HepG2 (cell line): ENCODE results near the gene COL9A3. TPM values are rescaled to one million over a fixed set of nuclear protein-coding genes. Genes with fewer than 3 reads are reported as not detected.
A peak's percentile ranks its signal among the peaks of the same experiment; 100 is the strongest.

Experiments used
- ELF1 ChIP-seq: sonication (generic); formaldehyde crosslinking; IDR thresholded peaks from 2 replicates; pipeline ENCODE4 v1.4.0; 2020; ENCODE audit warnings: missing genetic modification reagents
- PHF21A ChIP-seq: sonication (generic); formaldehyde crosslinking; IDR thresholded peaks from 2 replicates; pipeline ENCODE4 v1.5.0; 2020; ENCODE audit warnings: mild to moderate bottlenecking, missing genetic modification reagents
- RAD21 ChIP-seq: fragments of 450-650 bp; formaldehyde crosslinking; IDR thresholded peaks from 2 replicates; pipeline ENCODE4 v1.5.0; 2020; ENCODE audit warnings: mild to moderate bottlenecking
- TEAD3 ChIP-seq: optimal IDR thresholded peaks from 2 replicates; pipeline ENCODE3; 2016; ENCODE audit warnings: borderline replicate concordance
- ZNF180 ChIP-seq: sonication (generic); formaldehyde crosslinking; IDR thresholded peaks from 2 replicates; pipeline ENCODE4 v1.4.0; 2020; ENCODE audit warnings: low read depth, missing genetic modification reagents, borderline replicate concordance
- ZNF205 ChIP-seq: IDR thresholded peaks from 2 replicates; pipeline ENCODE4 v1.6.1; 2018; ENCODE audit warnings: missing biosample characterization, missing genetic modification reagents
- ZNF275 ChIP-seq: sonication (generic); formaldehyde crosslinking; IDR thresholded peaks from 2 replicates; pipeline ENCODE4 v1.8.0; 2022; ENCODE audit warnings: missing genetic modification reagents, mild to moderate bottlenecking, inconsistent platforms, borderline replicate concordance
- ZNF407 ChIP-seq: sonication (generic); formaldehyde crosslinking; IDR thresholded peaks from one replicate; pipeline ENCODE4 v1.5.1; 2020; ENCODE audit warnings: mild to moderate bottlenecking, missing genetic modification reagents; ENCODE audit errors: not compliant biosample characterization
- ZNF513 ChIP-seq: sonication (generic); formaldehyde crosslinking; conservative IDR thresholded peaks from 2 replicates; pipeline ENCODE4 v1.5.0; 2020; ENCODE audit warnings: missing genetic modification reagents
- ZNF552 ChIP-seq: sonication (generic); formaldehyde crosslinking; IDR thresholded peaks from 2 replicates; pipeline ENCODE4 v1.9.0; 2022; ENCODE audit warnings: missing genetic modification reagents, mild to moderate bottlenecking, borderline replicate concordance
- ZNF576 ChIP-seq: sonication (generic); formaldehyde crosslinking; IDR thresholded peaks from 2 replicates; pipeline ENCODE4 v1.4.0; 2020; ENCODE audit warnings: mild to moderate bottlenecking, missing genetic modification reagents
- ZNF607 ChIP-seq: sonication (generic); formaldehyde crosslinking; IDR thresholded peaks from 2 replicates; pipeline ENCODE4 v1.5.1; 2020; ENCODE audit warnings: missing genetic modification reagents, mild to moderate bottlenecking, borderline replicate concordance
- ZNF616 ChIP-seq: sonication (generic); formaldehyde crosslinking; IDR thresholded peaks from 2 replicates; pipeline ENCODE4 v1.5.0; 2020; ENCODE audit warnings: low read depth, mild to moderate bottlenecking, missing genetic modification reagents
- ZNF773 ChIP-seq: sonication (generic); formaldehyde crosslinking; IDR thresholded peaks from 2 replicates; pipeline ENCODE4 v1.4.0; 2020; ENCODE audit warnings: missing genetic modification reagents, borderline replicate concordance
- ZNF775 ChIP-seq: sonication (generic); formaldehyde crosslinking; IDR thresholded peaks from 2 replicates; pipeline ENCODE4 v1.4.0; 2020; ENCODE audit warnings: missing genetic modification reagents, mild to moderate bottlenecking, moderate library complexity, borderline replicate concordance
- polyA plus RNA-seq, 8 experiments: library from polyadenylated mRNA; depleted of rRNA in 3 of 8; stranded (reverse) in 7 of 8; unstranded in 1 of 8; fragments of >200 nt; fragmentation: Illumina TruSeq in 4 of 8; extraction: Trizol in 4 of 8; gene quantifications; 2 replicates each; pipeline versions ENCODE4 v1.2.1 to v1.2.3, GENCODE V29; 2011 to 2016; ENCODE audit warnings: low read depth in 4 of 8, missing spikeins in 1 of 8, mixed read lengths in 1 of 8; ENCODE audit not compliant: insufficient read depth in 1 of 8
- total RNA-seq, 5 experiments: library from RNA; depleted of rRNA; stranded (reverse); fragments of >200 nt; fragmentation: Illumina TruSeq; extraction: Trizol; gene quantifications; 2 replicates each; pipeline ENCODE4 v1.2.3, GENCODE V29; 2016; ENCODE audit warnings: low read depth in 1 of 5

COL9A3 gene
- total and polyA plus RNA-seq, 2 of the 13 experiments (the other 11 are each of a cell fraction or from before 2014, with no cell fraction given) = 155 to 204 TPM

GRCh38 chr20:62795023-62795761 lies 21.7 kb upstream of the COL9A3 start (continued):
- peak; percentile 78 for TF ChIP-seq ZNF407 (CRISPR knock-in tag)
- peak; percentile 65 for TF ChIP-seq PHF21A
- TF ChIP-seq ZNF513 (CRISPR knock-in tag) = peak; percentile 35; the same call in 1 of the 2 replicates
- no peak; the same call in 1 of the 2 replicates for TF ChIP-seq ZNF552 (CRISPR knock-in tag)
- peak; percentile 89 for TF ChIP-seq ZNF180 (CRISPR knock-in tag)
- peak; percentile 42; the same call in 1 of the 2 replicates for TF ChIP-seq ZNF275 (CRISPR knock-in tag)
- peak; percentile 62; the same call in 1 of the 2 replicates for TF ChIP-seq ZNF616 (CRISPR knock-in tag)
- peak; percentile 75; the same call in 1 of the 2 replicates for TF ChIP-seq ZNF775 (CRISPR knock-in tag)
- no peak; the same call in 1 of the 2 replicates for TF ChIP-seq ZNF607 (CRISPR knock-in tag)
- TF ChIP-seq ZNF773 (CRISPR knock-in tag) = no peak
- no peak for TF ChIP-seq ELF1
- TF ChIP-seq TEAD3 (CRISPR knock-in tag) = peak; percentile 9
- peak; percentile 73 for TF ChIP-seq ZNF205 (CRISPR knock-in tag)
- no peak for TF ChIP-seq ZNF576 (CRISPR knock-in tag)
- TF ChIP-seq RAD21 (CRISPR knock-in tag) = peak; percentile 24; the same call in 1 of the 2 replicates
